Measurements from ENCODE around the gene SPDYA.
A peak's percentile ranks its signal among the peaks of the same experiment; 100 is the strongest.

The SPDYA gene

DNA sequence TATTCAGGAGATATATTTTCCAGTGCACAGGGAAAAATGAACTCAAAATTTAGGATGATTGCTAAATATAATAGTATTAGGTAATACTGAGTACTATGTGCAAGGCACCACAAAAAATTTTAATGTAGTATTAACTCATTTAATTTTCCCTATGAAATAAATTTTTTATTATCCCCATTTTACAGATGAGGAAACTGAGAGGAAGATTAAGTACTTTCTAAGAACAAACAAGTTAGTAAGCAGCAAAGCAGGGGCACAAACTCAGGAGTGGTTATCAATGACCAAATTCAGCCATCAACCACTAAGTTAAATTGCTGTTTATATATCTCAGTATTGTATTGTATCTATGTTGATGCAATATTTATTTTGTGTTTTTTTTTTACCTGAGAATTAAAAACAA, 14.2 kb downstream of the SPDYA start:
- no peak for DNase-seq (ENCODE audit: low read depth)

DNA sequence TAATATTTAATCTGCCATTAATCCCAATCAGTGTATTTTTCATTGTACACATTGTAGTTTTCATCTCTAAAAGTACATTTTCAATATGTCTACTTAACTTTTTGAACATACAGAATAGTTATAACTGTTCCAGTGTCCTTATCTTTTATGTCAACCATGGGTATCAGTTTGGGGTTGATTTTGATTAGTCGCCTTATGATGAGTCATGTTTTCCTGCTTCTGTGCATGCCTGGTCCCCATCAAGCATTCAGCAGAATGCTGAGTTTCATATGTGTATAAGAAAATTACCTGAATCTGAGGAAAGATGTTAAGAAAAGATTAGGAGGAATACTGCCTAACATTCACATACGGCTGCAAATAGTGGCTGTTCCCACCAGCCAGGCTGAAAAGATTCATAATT, 17.7 kb downstream of the SPDYA start:
- no peak for DNase-seq (ENCODE audit: low read depth)

DNA sequence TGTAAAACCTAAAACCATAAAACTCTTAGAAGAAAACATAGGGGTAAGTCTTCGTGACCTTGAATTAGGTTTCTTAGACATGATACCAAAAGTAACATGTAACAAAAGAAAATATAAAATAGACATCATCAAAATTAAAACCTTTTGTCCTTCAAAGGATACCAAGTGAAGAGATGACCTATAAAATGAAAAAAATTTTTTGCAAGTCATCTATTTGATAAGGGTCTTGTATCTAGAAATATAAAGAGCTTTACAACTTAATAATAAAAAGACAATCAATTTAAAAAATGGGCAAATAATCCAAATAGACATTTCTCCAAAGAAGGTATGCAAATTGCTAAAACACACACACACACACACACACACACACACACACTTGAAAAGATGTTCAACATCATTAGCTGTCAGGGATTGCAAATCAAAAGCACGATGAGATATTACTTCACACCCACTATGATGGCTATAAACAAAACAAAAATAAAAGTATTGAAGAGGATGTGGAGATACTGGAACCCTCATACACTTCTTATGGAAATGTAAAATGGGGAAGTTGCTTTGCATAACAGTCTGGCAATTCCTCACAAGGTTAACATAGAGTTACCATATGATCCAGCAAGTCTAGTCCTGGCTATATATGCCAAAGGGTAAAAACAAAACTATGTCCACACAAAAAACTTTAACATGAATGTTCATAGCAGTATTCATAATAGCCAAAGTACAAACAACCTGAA, 23.3 kb downstream of the SPDYA start:
- DNase-seq (ENCODE audit: low read depth): no peak

DNA sequence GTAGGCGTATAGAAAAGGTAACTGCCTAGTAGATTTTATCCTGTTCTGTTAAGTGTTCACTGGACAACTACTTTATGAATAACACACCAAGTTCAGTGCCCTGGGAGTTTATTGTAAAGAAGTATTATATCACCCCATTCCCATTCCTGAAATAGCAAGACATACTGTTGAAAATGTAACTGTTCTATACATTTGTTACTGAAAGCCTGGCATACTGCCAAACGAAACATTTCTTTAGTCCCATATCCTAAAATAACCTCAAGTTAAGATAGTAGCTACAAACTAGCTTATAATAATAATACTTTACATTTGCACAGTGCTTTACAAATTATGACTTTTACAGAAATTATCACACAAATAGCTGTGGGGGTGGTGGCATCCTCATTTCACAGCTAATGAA, 25.1 kb downstream of the SPDYA start:
- no peak for DNase-seq (ENCODE audit: low read depth)

DNA sequence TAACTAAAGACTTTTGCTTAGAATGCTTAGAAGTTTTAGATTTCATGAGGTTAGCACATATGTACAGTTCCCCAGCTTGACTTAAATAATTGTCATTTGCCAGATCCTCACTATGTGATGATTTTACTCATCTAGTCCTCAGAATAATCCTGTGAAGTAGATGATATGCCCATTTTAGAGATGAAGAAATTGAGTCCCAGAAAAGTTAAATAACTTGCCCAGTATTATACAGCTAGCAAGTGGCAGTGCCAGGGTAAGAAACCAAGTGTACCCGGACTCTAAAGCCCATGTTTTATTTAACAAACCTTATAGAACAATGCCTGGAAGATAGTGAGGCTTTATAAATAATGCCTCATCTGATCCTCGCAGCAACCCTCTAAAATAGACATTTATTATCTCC, 28.3 kb downstream of the SPDYA start:
- DNase-seq (ENCODE audit: low read depth): no peak

DNA sequence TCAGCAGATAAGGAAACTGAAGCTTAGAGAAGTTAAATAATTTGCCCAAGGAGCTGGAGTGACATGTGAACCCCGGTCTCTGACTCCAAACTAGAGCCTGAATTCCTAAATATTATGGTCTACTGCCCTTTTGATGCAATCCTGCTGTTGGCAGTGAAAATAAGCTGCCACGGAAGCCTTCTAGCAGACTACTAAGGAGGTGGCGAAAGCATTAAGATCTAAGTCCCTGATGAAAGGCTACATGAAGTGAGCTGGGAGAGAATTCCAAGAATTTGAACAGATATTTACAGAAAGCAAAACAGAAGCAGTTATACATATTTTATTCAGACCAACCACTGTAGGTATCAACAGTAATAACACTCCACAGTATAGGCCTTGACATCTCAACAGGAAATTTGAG, 31.4 kb downstream of the SPDYA start:
- DNase-seq (ENCODE audit: low read depth): no peak

DNA sequence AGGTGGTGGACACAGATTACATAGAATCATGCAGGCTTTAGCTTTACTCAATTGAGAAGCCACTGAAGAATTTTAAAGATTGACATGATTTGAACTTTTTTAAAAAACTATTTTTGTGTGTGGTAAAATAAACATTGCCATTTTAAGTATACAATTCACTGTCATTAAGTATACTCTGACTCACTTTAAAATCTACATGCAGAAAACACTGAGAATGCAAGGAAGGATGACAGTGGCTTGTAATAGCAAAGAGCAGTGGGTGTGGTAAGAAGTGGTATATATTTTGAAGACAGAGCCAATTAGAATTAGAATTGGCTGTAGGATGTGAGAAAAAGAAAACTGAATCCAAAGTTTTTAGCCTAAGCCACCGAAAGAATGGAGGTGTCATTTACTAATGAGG, 44.6 kb downstream of the SPDYA start:
- DNase-seq (ENCODE audit: low read depth): no peak

DNA sequence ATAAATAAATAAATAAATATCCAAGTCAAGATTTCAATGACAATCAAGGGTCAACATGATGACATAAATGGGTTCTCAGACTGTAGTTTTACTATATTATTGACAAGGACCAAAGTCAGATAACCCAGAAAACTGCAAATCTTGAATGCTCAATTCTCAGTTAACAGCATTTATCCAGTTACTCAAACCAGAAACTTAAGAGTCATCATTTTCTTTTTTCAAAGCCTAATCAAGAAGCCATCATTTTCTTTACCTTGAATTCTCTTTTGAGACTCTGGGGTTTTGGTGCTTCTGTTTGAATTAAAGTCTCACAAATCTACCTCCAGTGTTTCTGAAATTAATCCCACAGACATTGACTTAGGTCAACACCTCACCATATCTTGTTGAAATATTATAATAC, 45.3 kb downstream of the SPDYA start:
- no peak for DNase-seq (ENCODE audit: low read depth)

DNA sequence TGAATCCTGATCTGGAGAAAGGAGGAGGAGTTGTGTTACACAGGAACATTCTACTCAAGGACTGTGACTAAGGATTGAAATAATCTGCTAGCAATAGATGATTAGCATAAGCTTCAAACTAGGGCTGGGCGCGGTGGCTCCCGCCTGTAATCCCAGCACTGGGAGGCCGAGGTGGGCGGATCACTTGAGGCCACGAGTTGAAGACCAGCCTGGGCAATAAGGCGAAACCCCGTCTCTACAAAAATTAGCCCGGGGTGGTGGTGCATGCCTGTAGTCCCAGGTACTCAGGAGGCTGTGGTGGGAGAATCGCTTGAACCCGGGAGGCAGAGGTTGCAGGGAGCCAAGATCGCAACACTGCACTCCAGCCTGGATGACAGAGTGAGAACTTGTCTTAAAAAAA, 58.0 kb downstream of the SPDYA start:
- DNase-seq (ENCODE audit: low read depth): no peak

DNA sequence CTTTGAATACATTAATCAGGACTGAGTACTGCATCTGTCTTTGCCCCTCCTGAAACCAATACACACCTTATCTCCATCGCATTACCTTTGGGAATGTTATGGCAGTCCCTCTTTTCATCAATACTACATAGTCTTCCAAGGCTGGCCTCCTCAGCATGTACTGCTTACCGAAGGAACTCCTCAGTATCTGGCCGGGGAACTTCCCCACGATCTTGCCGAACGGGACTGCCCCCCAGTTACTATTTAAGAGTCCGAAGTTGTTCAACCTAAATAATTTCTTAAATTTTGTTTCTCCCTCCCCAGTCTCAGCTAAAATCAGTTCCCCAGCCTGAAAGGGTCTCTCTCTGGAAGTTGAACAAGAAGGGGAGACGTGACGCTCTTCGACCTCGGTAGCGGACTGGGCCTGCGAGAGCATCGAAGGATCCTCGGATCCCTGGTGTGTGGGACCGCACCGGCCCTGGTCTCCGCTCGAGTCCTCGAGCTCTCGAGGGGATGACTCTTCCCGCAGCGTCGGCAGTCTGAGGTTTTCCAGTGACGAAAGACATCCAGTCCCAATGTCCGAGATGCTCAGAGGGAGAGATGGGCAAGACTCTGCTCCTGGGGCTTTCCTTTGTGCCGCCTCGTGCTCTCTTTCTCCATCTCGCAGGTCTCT, 59.0 kb downstream of the SPDYA start:
- no peak for DNase-seq (ENCODE audit: low read depth)

DNA sequence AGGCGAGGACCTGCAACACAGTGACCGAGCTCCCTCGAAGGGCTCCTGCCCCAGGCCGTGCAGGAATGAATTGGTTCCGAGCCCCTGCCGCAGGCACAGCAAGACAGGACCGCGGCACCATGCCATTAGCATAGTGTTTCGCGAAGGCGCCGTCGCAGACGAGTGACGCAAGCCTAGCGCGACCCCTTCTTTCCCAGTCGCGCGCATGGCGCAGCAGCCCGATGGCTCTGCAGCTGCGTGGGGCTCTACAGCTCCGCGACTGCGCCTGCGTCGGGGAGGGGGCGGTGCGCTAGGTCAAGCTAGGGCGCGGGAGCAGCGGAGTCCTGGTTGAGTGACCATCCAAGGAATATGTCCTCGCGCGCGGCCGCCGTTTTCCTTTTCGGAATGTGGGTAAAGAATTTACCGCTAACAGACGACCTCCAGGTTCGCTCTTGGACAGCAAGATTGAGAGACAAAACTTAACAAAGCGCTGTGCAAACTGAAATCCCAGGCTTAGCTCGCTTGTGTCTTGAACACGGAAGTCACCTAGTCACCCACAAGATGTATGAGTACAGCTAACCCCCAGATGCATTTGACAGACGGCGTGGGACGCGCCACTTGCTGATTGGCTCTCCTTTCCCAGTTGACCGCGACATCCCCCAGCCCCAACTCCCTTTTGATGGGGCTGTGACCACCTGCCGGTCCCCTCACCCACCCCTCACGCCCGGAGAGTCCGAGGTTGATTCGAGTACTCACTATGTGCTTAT, 59.7 kb downstream of the SPDYA start, which contains the start of gene TRMT61B:
TRMT61B (minus strand) TSS at position 164 of the 746 bp plus-strand sequence; CDS start at position 132, 32 bp downstream.
- DNase-seq (ENCODE audit: low read depth): peak; percentile 97

DNA sequence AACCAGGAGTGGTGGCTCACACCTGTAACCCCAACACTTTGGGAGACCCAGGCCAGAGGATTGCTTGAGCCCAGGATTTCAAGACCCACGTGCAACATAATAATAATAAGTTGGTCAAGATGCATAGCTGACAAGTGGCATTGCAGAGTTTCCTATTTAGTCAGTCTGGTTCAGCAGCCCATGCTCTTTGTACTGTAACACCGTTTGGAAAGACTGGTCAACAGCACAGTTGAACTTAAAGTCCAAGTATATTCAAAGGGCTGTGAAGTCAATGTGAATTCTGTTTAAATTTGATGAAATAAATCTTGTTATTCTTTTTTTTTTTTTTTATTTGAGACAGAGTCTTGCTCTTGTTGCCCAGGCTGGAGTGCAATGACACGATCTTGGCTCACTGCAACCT, 61.0 kb downstream of the SPDYA start:
- DNase-seq (ENCODE audit: low read depth): no peak

DNA sequence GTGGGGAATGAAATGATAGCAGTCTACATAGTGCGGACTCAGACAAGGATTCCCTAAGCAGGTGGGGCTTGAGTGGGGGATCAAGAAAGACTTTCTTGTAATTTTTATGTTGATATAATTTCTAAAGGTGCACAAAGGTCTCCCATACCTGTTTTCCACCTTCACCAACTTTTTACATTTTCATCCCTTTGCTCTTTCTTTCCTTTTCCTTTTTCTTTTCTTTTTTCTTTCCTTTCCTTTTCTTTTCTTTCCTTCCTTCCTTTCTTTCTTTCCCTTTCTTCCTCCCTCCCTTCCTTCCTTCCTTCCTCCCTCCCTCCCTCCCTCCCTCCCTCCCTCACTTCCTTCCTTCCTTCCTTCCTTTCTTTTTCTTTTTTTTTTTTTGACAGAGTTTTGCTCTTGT, 69.6 kb downstream of the SPDYA start:
- DNase-seq (ENCODE audit: low read depth): no peak

DNA sequence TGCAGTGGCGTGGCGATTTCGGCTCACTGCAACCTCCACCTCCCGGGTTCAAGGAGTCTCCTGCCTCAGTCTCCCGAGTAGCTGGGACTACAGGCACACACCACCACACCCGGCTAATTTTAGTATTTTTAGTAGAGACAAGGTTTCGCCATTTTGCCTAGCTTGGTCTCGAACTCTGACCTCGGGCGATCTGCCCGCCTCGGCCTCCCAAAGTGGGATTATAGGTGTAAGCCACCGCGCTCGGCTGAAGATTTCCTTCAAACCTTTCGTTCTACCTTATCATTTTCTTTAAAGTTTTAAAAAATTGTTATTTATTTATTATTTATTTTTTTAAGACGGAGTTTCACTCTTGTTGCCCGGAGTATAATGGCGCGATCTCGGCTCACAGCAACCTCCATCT, 82.9 kb downstream of the SPDYA start:
- no peak for DNase-seq (ENCODE audit: low read depth)

DNA sequence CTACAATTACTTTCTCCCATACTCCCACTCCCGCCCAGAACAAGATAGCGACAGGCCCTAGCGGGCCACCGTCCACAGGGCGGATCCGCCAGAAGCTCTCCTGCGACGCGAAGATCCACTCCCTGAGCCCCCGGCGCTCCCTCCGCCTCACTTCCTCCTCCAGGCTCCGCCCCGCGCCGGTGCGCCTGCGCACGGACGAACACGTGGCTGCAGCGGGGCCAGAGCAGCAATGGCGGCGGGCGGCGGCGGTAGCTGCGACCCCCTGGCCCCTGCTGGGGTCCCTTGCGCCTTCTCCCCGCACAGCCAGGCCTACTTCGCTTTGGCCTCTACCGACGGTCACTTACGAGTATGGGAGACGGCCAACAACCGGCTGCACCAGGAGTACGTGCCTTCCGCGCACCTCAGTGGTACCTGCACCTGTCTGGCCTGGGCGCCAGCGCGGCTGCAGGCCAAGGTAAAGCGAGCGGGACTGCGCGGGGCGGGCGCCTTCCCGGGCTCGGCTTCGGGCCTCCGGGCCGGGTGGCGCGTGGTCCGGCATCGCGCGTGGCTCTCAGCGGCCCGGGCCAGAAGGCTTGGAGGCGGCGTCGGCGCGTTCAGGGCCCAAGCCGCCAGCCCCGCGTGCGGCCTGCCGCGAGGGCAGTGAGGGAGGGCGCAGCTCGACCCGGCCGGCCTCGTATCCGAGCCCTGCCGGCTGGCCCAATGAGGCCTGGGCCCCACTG, 84.0 kb downstream of the SPDYA start, which contains the start of gene WDR43:
WDR43 (plus strand) TSS at position 198 of the 719 bp plus-strand sequence; CDS start at position 230, 32 bp downstream.
- peak; percentile 95 for DNase-seq (ENCODE audit: low read depth)

DNA sequence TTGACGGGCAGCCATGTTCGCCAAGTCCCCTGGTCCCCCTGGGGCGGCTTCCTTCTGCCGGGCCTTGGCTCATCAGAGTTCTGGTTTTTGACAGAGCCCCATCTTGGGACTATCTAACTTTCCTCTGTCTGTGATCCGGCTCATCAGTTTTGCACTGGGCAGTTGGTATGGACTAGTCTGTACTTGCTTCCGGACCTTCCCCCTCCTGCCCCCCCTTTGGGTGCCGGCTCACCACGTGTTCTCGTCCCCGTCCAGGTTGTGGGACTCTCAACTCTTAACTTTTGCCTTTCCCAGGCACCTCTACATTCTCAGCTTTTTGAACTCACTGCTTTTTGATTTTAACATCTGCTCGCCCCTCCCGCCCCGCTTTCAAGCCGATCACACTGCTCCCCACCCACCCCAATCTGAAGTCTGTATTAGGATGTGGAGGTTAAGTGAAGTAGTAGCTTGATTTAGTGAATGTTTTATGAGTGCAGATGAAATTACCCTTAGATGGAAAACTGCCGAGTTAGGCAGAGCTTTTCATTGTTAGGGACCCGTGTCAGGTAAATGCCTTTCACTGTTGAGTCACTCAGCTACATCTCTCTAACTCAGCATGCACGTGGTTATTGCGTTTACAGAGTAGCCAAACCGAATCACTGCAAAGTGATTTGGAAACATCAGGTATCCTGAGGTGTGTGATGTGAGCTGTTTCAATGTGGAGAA, 84.7 kb downstream of the SPDYA start:
- DNase-seq (ENCODE audit: low read depth): no peak

DNA sequence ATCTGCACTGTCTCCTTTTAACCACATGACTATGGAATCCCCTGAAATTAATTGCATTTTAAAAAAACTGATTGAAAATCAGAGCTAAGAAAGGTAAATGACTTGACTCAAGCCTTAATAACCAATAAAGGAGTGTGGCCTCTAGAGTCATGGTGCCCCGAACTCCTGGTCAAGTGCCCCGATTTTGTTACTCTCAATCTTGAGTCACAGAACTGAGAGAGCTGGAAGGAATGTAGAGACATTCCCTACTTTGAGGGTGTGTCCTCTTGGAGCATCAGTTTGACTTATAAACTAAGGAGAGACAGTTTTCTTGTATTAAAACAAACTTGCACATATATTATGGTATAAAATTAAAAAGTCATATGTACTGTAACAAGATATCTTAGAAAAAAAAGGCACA, 86.3 kb downstream of the SPDYA start:
- no peak for DNase-seq (ENCODE audit: low read depth)

DNA sequence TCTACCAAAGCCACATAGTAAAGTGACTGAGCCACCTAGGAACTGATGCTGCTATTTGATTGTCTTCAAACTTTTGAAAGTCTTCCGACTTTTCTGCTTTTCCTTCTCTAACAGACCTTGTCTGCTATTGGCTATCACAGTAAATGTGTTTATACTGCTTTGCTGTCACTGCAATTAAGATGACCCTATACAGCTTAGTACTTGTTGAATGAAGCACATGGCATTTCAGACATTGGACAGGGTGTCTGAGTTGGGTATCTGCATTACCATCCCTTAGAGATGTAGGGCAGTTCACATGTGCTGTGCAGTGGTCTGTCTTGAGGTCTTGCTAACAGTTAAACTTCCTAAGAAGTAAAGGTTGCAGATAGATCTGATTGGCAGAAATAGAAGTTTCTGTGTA, 87.4 kb downstream of the SPDYA start:
- no peak for DNase-seq (ENCODE audit: low read depth)
